Stimulated activated CD4-positive, alpha-beta T cell treated with anti-CD3 and anti-CD28 coated beads, Interleukin-2, amount 100 ng/mL, for 24 hours (primary cell): Measurements from ENCODE around the gene COQ8A.
"Not testable (repeated sequence)": the region's sequence is repeated elsewhere in the genome, so short reads cannot be mapped to it uniquely, and the experiment has no call there.

Experiments used
- DNase-seq, 2 donors: peaks; one replicate each; pipeline ENCODE4 v3.0.0-alpha.2; 2020

Gene COQ8A

GRCh38 chr1:226953175-226953800 lies 13.2 kb downstream of the COQ8A start:
- no peak for DNase-seq

DNA sequence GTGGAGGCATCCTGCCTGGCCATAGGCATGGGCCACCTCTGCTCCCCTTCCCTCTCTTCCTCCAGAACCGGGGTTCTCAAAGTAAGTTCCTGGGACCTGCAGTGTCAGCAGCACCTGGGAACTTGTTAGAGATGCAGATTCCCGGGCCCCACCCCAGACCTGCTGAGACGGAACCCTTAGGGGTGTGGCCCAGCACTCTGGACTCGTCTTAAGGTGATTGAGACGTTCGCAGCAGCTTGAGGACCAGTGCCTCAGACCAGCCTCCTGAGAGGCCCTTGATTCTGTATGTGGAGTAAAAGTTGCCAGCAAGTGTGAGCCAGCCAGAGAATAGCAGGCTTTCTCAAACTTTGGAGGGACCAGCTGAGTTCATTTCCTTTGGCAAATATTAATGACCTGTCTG lies 14.2 kb downstream of the COQ8A start:
- DNase-seq, result no peak

GRCh38 chr1:226954777-226955176 lies 14.7 kb downstream of the COQ8A start:
- DNase-seq, result no peak

- DNase-seq, result not testable (repeated sequence)
Observed at GRCh38 chr1:226955857-226956256, 15.8 kb downstream of the COQ8A start.

DNA sequence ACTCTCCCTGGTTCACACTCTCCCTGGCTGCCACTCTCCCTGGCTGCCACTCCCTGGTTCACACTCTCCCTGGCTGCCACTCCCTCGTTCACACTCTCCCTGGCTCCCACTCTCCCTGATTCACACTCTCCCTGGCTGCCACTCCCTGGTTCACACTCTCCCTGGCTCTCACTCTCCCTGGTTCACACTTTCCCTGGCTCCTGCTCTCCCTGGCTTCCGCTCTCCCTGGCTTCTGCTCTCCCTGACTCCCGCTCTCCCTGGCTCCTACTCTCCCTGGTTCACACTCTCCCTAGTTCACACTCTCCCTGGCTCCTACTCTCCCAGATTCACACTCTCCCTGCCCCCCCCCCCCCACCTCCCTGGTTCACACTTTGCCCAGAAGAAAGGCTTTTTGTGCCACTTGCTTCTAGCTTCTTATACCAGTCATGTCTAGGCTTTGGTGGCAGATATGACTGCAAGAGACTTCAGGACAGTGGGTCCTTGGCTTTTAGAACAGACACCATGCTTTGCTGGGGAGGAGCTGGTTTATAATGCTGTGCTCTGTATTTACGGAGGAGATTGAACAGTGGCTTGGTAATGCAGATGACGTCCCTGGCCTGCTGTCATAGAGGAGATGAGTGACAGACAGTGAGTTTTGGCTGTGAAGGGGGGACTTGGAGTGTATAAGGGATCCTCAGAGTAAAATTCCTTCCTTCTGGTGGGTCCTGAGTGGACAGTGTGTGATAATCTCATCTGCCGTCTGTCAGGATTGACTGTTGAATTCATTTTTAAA lies 17.0 kb downstream of the COQ8A start:
- DNase-seq, result no peak

DNA sequence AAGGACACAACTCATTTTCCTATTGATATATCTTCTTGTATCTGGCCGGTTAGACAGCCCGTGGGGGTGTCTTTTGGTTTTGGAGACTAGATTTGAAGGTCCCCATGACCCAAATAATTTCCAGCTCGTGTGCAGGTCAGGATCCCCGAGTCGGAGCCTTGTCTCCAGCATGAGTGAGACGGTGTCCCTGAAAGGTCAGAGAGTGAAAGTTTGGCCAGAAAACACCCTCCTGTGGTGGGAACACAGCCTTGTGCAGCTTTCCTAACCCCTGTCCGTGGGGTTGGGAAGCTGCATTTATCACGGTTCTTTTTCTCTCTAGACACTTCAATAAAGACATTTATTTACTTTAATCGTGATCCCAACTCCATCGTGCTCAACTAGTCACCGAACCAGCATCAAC lies 17.6 kb downstream of the COQ8A start:
- no peak for DNase-seq

GRCh38 chr1:226958300-226958699 lies 18.2 kb downstream of the COQ8A start:
- no peak for DNase-seq

GRCh38 chr1:226960256-226960655 lies 20.2 kb downstream of the COQ8A start:
- no peak for DNase-seq

DNA sequence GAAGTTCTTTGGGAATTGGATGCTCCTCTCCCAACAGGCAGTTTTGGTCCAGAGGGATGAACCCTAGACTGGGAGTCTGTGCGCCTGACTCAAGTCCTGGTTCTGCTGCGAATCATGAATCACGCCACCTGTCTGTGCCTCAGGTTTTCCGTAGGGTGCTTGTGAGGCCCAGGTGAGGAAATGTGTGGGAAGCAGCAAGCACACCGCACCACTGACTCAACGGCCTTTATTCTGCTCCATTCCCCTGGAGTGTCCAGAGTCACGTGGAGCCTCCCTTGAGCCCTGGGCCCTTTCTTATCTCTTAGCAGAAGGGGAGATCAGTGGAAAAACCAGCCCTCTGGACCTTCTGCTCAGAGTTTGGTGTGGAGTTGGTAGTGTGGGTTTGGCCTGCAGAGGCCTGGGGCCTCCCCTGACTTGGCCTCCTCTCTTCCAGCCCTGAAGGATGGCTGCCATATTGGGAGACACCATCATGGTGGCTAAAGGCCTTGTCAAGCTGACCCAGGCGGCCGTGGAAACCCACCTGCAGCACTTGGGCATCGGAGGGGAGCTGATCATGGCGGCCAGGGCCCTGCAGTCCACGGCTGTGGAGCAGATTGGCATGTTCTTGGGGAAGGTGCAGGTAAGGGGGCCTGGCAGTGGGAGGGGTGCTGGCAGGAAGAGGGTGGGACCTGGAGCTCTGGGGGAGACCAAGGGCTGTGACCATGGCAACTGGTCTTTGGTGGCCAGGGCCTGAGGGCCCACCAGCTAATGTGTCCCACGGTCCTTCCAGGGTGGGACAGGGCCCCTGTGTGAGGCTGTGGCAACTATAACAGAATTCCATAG lies 21.1 kb downstream of the COQ8A start:
- peak in 1 of 2 donors; percentile 31 for DNase-seq

DNA sequence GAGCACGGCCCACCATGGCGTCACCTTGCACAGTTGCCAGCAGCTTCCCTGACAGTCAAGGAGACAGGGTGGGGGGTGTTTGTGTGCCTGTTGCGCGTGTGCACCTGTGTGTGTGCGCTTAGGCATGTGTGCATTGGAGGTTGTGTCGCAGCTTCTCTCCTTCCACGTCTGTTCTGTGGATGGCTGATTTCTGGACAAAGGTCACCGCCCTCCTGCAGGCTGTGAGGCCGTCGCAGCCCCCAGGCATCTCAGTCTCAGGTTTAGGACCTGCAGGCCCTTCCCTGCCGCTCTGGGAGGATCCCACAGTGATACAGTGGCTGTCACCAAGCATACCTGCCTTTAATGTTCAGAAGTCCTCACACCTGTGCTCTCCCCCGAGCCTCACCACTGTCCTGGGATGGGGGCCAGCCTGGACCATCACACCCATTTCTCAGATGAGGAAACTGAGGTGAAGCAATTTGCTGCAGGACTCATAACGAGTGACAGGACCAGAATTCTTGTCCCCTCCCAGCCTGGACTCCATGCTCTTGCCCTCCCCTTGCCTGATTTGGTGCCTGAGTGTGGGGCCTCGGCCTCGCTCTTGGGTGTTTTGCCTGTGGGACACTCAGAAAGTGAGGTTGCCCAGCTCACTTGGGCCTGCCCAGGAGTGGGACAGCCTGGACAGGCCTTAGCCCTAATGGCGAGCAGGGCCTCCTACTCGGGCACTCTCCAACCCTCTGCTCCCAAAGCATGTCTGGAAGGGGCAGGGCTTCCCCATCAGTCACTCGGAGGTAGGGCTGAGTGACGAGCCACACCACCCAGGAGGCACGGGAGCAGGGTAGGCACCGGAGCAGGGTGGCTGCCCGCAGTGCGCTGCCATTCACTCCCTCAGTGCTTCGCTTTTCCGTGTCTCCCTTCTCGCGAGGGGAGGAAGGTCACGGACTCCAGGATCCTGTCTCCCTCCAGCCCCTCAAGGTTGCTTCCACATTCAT lies 22.6 kb downstream of the COQ8A start:
- no peak for DNase-seq

DNA sequence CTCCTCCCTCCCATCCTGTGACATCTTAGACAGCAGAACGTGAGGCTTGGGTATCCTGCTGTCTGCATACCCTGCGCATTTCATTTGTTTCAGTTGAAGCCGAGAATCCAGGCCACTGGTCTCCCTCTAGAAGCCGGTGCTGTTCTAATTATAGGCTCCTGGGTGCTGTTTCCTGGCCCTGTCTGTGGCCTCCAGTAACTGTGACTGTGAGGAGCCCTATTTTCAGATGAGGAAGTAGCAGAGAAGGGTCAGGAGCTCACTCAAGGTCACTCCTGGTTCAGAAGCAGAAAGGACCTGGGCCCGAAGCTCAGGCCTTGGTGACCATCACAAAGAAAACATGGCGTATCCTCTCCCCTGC lies 24.0 kb downstream of the COQ8A start:
- no peak for DNase-seq

DNA sequence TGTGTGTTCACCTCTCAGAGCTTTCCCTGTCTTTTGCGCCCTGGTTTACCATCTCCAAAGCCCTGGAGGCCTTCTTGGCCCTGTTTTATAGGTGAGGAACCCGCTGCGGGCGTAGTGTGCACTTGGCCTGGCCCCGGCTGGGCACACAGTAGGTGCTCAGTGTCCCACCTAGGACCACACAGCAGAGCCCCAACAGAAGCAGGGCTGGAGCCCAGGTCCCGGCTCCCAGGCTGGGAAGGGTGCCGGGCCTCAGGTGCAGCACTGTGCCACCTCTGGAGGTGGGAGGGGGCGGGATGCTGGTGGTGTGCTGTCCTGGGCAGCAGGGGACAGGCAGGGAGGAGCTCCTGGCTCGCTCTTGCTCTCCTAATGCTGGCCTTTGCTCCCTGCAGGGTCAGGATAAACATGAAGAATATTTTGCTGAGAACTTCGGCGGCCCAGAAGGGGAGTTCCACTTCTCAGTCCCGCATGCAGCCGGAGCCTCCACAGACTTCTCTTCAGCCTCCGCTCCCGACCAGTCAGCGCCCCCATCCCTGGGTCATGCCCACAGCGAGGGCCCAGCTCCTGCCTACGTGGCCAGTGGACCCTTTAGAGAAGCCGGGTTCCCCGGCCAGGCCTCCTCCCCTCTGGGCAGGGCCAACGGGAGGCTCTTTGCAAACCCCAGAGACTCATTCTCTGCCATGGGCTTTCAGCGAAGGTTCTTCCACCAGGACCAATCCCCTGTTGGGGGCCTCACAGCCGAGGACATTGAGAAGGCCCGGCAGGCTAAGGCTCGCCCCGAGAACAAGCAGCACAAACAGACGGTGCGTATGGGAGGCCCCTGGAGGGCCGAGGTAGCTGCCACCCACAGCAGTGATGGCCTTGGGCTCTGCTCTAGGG lies 24.8 kb downstream of the COQ8A start:
- DNase-seq, result no peak

GRCh38 chr1:226965581-226966440 lies 25.7 kb downstream of the COQ8A start:
- no peak for DNase-seq

DNA sequence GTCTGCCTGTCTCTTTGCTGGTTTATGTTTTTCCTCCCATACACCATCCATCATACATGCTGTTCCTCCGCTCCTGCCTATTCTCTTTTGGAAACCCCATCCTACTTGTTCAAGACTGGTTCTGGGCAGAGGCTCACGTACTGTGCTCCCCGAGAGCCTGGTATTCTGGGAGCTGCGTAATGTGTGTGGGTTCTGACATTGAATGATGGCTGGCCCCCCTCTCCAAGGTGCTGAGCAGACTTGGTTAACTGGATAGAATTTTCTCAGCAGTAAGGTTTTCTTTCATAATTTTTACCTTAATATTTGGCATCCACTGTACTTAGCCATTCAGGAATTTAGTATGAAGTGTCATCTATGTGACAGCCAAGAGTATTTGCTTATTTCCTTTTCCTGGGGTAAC lies 26.6 kb downstream of the COQ8A start:
- DNase-seq, result no peak

GRCh38 chr1:226967665-226968064 lies 27.6 kb downstream of the COQ8A start:
- DNase-seq, result no peak

- no peak for DNase-seq
Observed at GRCh38 chr1:226971765-226972164, 31.7 kb downstream of the COQ8A start.

DNA sequence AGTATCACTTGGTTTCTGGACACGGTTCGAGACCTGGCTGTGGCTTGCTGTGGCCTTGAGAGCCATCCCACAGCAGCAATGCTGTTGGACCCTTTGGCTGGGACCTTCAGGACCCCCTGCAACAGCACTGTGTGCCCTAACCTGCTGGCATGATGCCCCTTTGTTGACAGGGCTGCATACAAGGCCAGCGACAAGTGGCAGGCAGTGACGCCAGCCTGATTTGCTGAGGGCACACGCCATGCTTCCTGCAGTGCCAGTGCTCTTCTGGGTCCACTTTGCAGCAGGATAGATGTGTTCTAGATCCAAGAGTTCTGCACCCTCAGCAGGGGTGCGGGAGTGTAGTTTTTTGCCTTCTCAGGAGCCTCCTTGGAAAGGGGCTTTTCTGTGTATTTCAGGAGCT lies 32.8 kb downstream of the COQ8A start:
- DNase-seq, result no peak

GRCh38 chr1:226973371-226973897 lies 33.3 kb downstream of the COQ8A start:
- DNase-seq, result no peak

DNA sequence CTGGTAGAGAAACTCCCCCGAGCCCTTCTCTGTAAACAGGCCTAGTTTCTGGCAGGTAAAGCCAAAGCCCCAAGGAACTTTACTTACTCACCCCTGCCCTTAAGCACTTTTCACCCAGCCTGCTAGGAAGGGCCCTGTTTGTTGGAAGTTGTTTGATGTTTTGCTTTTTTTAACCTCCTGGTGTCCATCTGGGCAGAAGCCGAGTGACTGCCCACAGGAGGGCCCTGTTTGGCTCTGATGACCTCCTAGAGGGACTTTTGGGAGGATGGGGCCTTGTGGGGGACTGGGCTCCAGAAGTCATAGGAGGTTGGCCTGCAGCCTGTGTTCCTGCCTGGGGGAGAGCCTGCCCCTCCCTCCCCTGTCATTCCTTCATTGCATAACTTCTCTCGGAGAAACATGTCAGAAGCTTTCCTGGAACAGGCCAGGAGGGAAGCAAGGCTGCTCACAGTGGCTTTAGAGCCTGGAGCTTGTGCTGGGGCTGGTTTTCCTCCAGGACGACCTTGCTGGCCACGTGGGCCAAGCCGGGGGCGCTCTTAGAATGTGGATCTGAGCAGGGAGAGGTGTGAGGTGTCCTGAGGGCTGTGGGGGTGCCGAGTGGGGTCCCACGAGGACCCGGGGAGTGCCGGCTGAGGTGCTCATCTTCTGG lies 33.9 kb downstream of the COQ8A start:
- DNase-seq, result no peak
